Tibial nerve (tissue), 4 donors: ENCODE data around the gene INPP5A. TPM values are rescaled to one million over a fixed set of nuclear protein-coding genes. Genes with fewer than 3 reads are reported as not detected.

Experiments used
- DNase-seq, 2 donors: peaks; one replicate each; pipeline ENCODE4 v3.0.0-alpha.2; 2019; ENCODE audit warnings: low spot score in 2 of 2
- H3K27ac ChIP-seq, 4 donors: fragments of 200-600 bp; sonication (generic) in 3 of 4; one replicate each; pipeline ENCODE4 v1.5.1; 2017 to 2019; ENCODE audit warnings: mild to moderate bottlenecking in 1 of 4
- H3K27me3 ChIP-seq, 2 donors: fragments of 200-600 bp; sonication (generic) in 1 of 2; one replicate each; pipeline versions ENCODE4 v1.5.1 to v1.6.0; 2017 to 2019
- H3K36me3 ChIP-seq, 3 donors: fragments of 200-600 bp; sonication (generic); one replicate each; pipeline ENCODE4 v1.5.1; 2018 to 2019
- H3K4me1 ChIP-seq, 4 donors: fragments of 200-600 bp; sonication (generic) in 3 of 4; one replicate each; pipeline ENCODE4 v1.5.1; 2017 to 2019
- H3K4me3 ChIP-seq, 4 donors: fragments of 200-600 bp; sonication (generic) in 3 of 4; one replicate each; pipeline ENCODE4 v1.5.1; 2017 to 2019; ENCODE audit warnings: mild to moderate bottlenecking in 1 of 4, moderate library complexity in 1 of 4
- H3K9me3 ChIP-seq, 4 donors: fragments of 200-600 bp; sonication (generic) in 3 of 4; one replicate each; pipeline ENCODE4 v1.5.1; 2017 to 2019
- CTCF ChIP-seq, 5 experiments: fragments of 200-600 bp in 3 of 5; fragments of 450-650 bp in 2 of 5; sonication (generic) in 3 of 5; IDR thresholded peaks; one replicate each; pipeline ENCODE4 v1.5.1; 2016 to 2019; ENCODE audit warnings: antibody characterized with exemption in 5 of 5, mild to moderate bottlenecking in 3 of 5, moderate library complexity in 2 of 5
- EP300 ChIP-seq, 2 donors: sonication (generic); formaldehyde crosslinking; IDR thresholded peaks; one replicate each; pipeline ENCODE4 v1.6.1; 2017; ENCODE audit warnings: antibody characterized with exemption in 2 of 2, mild to moderate bottlenecking in 1 of 2
- POLR2A ChIP-seq, 2 donors: fragments of 450-650 bp; IDR thresholded peaks; one replicate each; pipeline ENCODE4 v1.6.1; 2017; ENCODE audit warnings: antibody characterized with exemption in 2 of 2, mild to moderate bottlenecking in 2 of 2, moderate library complexity in 2 of 2
- WGBS, 2 donors: methylation state at CpG; one replicate each; pipeline ENCODE4 v1.1.5; 2018; 5-methylcytosine and 5-hydroxymethylcytosine counted together
- total RNA-seq, 4 donors: library from RNA; depleted of rRNA; stranded (reverse); fragments of >200 nt; gene quantifications; one replicate each; pipeline ENCODE4 v1.1.0, GENCODE V29; 2016

The INPP5A gene
- total RNA-seq, 4 donors from 2014 or later: 73.8 to 101 (median 86.2) TPM

GRCh38 chr10:132810141-132810806, 272.7 kb downstream of the INPP5A start:
- Histone ChIP-seq H3K36me3 (no peaks in the 10 kb centered on the region), H3K4me1 (no peaks in the 10 kb centered on the region), H3K4me3 (no peak overlapping the region), H3K27ac (no peak overlapping the region), H3K9me3 (no peaks in the 10 kb centered on the region), H3K27me3 (peaks cover 0 to 21% of the 10 kb centered on the region in 2 donors)
- no peak for TF ChIP-seq CTCF (IDR thresholded peaks at IDR 0.05)
- TF ChIP-seq POLR2A (IDR thresholded peaks at IDR 0.05): no peak
- TF ChIP-seq EP300 (IDR thresholded peaks at IDR 0.05): no peak
- 75 to 79% methylated on average over 31 to 39 of the region's 39 CpGs for WGBS, 2 donors
- DNase-seq: no peak

GRCh38 chr10:132810807-132811700, 273.5 kb downstream of the INPP5A start:
- Histone ChIP-seq H3K4me3 (no peak overlapping the region), H3K27ac (no peak overlapping the region), H3K9me3 (no peaks in the 10 kb centered on the region), H3K27me3 (peaks cover 0 to 14% of the 10 kb centered on the region in 2 donors), H3K4me1 (no peaks in the 10 kb centered on the region), H3K36me3 (no peaks in the 10 kb centered on the region)
- WGBS, 2 donors: 66% methylated on average over 32 to 33 of the region's 33 CpGs
- no peak for DNase-seq
- no peak for TF ChIP-seq CTCF (IDR thresholded peaks at IDR 0.05)
- TF ChIP-seq EP300 (IDR thresholded peaks at IDR 0.05): no peak
- TF ChIP-seq POLR2A (IDR thresholded peaks at IDR 0.05): no peak

- H3K4me1 ChIP-seq: no peaks in the 10 kb centered on the region
- TF ChIP-seq POLR2A (IDR thresholded peaks at IDR 0.05) (no peak), EP300 (IDR thresholded peaks at IDR 0.05) (no peak), CTCF (IDR thresholded peaks at IDR 0.05) (no peak)
- 83 to 86% methylated on average over 17 to 26 of the region's 26 CpGs for WGBS, 2 donors
- peaks cover 0 to 21% of the 10 kb centered on the region in 2 donors for H3K27me3 ChIP-seq
- H3K36me3 ChIP-seq: no peaks in the 10 kb centered on the region
- no peak overlapping the region for H3K27ac ChIP-seq
- no peaks in the 10 kb centered on the region for H3K9me3 ChIP-seq
- H3K4me3 ChIP-seq: no peak overlapping the region
- no peak for DNase-seq
These were observed 274.4 kb downstream of the INPP5A start for GRCh38 chr10:132811891-132812481.

DNA sequence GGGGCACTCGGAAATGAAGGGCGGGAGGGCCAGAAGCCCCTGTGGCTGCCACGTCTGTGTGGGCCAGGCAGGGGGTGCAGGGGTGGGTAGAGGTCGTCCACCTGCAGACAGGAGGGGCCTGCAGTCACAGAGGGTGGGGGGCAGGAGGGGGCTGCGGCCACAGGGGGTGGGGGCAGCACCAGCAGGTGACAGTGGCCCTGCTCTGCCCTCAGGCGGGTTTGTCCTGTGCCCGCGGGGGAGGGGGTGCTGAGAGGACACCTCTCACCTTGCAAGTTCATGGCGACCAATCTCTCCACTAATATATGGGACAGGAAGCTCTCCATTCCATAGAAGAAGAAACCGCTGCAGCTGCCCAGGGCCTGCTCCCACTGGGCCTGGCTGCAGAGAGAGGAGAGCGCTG, 274.9 kb downstream of the INPP5A start:
- peaks cover 0 to 25% of the 10 kb centered on the region in 2 donors for H3K27me3 ChIP-seq
- TF ChIP-seq CTCF (IDR thresholded peaks at IDR 0.05): no peak
- TF ChIP-seq POLR2A (IDR thresholded peaks at IDR 0.05): no peak
- no peak for TF ChIP-seq EP300 (IDR thresholded peaks at IDR 0.05)
- 82 to 86% methylated on average over 4 to 9 of the region's 11 CpGs for WGBS, 2 donors
- H3K36me3 ChIP-seq: no peaks in the 10 kb centered on the region
- H3K27ac ChIP-seq: no peak overlapping the region
- no peaks in the 10 kb centered on the region for H3K9me3 ChIP-seq
- no peak for DNase-seq
- H3K4me3 ChIP-seq: no peak overlapping the region
- H3K4me1 ChIP-seq: no peaks in the 10 kb centered on the region
